Bone marrow (tissue), 2 donors: ENCODE results near the gene VIPR2.
"Not testable (repeated sequence)": the region's sequence is repeated elsewhere in the genome, so short reads cannot be mapped to it uniquely, and the experiment has no call there.

Experiments
- DNase-seq, 2 donors: peaks; one replicate each; lab custom pipeline; 2025; lab: John Stamatoyannopoulos, UW

Gene VIPR2, protein sequence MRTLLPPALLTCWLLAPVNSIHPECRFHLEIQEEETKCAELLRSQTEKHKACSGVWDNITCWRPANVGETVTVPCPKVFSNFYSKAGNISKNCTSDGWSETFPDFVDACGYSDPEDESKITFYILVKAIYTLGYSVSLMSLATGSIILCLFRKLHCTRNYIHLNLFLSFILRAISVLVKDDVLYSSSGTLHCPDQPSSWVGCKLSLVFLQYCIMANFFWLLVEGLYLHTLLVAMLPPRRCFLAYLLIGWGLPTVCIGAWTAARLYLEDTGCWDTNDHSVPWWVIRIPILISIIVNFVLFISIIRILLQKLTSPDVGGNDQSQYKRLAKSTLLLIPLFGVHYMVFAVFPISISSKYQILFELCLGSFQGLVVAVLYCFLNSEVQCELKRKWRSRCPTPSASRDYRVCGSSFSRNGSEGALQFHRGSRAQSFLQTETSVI

DNA sequence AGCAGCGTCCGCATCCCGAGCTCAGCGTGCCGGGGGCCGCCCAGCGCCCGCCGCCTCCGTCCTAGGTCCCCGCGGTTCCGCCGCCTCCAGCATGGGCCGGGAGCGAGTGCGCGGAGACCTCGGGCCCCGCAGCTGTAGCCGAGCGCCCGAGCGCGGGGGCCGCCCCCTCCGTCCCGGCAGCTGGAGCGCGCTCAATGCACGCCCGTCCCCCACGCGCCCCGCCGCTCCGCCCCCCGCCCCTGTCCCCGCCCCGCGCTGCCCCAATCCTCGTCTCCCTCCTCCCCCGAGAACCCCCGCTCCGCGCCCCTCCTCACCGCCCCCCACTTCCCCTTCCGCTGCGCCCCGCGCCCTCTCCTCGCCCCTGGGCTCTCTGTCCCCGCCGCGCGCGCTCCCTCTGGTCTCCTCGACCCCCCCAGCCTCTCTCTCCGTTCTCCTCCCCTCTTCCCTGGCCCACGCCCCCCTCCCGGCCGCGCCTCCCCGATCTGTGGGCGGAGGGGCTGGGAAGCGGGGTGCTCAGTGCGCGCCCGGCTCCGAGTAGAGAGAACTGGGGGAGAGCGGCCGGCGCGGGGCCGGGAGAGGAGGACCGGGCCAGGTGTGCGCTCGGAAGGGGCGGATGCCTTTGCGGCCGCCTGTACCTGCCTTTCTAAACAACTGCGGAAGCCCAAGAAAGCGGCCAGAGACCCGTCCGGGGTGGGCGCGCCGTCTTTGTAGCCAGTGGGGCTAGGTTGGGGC, at the start of gene VIPR2:
VIPR2 (minus strand) TSS at position 110 of the 732 bp plus-strand sequence; CDS start at position 14, 96 bp downstream.
- no peak for DNase-seq

DNA sequence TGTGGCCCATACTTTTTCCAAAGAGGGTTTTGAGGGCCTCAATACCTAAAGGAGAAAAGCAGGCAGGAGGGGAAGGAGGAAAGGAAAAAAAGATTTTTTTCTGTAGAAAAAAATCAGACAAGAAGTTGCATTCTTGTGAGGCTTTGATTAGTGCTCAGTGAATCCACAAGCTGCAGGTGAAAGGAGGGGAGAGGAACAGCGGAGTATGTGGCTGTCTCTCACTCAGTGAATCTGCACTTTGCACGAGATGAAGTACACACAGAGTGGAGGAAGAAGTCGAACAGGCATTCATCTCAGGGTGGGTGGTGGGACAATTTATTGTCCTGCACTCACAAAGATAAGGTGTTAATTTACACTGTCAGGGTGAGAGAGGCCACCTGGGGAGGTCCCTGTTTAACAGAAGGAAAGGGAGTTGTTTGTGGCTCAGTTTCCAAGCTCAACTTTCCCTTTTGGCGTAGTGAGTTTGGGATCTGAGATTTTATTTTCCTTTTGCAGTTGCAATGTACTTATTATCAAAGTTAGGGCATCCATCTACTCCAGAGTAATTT, 49.0 kb upstream of the VIPR2 start:
- DNase-seq, result no peak

DNA sequence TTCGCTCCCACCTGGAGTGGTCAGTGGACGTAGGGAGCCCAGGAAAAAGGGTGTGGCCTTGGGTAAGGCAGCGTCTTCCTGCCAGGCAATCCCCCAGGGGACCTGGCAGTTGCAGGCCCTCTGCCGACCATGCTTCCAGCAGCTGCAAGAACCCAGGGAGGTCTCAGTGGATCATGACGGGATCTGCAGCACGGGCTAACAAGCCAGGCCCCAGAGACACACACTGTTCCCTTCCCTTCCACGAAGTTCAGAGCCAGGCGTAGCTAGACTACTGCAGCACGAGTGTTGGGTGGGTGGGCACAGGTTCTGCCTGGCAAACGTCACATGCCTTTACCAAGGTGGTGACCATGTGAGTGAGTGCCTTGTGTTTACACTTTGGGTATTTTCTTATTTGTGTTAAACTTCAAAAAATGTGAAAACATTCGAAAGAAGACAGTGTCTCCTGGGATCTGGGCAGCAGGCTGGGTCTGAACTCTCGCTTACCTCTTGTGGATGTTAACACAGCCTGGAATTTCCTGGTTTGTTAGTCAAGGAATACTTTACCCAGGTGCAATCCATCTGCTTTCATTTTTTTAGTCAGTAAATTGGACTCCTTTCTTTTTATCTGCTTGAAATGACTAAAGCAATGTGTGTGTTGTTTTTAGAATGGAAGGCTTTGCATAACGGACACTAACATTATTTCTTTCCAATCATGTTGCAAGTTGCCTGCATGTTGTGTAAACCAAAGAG, 48.2 kb upstream of the VIPR2 start:
- no peak for DNase-seq

DNA sequence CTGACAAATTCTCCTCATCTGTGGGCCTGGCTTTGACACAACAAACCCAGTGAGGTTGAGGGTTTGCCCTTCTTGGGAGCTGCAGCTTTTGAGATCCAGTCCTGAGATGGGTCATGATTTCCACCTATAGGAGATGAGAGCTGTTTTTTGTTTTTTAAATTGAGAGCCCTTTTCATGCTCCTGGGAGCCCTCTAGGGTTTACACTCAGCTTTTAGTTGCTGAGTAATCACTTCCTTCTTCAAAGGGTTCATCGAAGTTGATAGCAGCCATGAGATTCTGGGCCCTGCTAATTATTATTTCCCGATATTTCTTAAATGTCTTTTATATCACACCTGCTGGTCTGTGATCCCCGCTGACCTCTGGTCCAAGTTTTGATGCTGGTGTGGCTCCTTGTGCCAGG, 47.3 kb upstream of the VIPR2 start:
- DNase-seq, result no peak

DNA sequence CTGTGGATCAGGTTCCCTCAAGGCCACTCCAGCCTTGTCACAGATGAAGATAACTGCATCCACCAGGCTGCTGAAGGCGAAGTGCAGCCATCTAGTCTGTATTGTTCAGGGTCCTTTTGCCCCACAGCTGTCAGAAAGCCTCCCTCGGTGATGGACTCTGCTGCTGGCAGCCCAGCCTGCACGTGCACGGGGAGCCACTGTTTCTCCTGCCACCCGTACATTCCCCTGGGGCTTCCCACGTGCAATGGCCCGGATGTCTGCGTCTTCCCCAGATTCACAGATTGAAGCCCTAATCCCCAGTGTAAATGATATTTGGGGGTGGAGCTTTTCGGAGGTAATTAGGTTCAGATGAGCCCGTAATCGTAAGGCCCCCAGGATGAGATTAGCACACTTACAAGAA, 46.6 kb upstream of the VIPR2 start:
- DNase-seq, result no peak

DNA sequence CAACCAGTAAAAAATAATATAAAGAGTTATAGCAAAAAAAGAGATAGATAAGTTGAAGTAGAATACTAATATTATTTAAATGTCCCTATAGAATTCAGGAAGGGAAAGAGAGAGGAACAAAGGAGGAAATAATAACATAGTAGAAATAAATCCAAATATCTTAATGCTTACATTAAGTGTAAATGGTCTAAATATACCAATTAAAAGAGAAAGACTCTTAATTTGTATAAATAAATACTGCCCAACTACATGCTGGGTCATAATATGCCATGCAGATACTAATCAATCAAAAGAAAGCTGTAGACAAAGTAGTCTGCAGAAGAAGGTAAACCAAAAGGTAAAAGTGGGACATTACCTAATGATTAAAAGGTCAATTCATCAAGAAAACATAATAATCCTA, 43.3 kb upstream of the VIPR2 start:
- DNase-seq, result no peak

DNA sequence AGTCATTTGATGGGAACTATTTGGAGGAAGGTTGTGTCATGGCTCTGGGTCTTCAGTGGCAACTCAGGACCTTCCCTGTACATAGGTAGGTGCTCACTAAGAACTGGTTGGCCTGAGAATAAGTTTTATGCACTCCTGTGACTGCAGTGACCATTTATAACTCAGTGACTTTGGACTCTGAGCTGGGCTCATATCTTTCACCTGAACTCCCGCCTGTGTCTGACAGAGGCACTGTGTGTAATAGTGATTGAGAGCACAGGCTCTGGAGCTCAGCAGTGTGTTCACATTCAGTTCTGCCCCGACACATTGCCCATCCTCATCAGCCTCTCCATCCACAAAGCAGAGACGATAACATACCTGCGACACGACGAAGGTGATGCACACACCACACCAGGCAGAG, 34.6 kb upstream of the VIPR2 start:
- no peak for DNase-seq

DNA sequence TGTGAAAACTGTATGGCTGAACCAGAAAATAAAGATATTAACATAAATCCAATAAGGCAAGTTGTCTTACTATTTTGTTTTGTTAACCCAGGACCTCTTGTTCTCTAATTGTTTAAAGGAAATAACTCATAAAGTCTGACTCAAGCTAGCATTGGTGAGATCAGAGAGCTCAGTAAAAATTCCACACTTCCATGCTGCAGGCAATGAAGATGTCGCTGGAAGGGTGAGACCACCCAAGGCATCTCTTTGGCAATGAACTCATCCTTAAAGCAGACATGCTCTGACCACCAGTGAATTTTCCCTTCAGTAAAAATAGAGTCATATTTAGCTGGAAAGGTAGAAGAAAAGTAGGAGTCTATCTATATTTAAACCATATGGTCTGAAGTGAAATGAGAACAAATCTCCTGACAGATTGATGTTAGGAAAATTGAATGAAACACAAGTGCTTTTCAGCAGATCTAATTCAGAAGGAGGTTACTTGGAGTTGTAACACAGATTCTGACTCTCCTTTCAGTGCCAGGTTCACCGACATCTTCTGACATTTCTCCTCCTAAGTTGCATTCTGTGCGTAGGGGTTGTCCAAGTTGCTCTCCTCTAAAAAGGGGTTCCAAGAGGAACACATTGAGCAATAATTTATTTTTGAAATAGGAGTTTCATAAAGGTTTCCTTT, 32.8 kb upstream of the VIPR2 start:
- DNase-seq, result no peak

DNA sequence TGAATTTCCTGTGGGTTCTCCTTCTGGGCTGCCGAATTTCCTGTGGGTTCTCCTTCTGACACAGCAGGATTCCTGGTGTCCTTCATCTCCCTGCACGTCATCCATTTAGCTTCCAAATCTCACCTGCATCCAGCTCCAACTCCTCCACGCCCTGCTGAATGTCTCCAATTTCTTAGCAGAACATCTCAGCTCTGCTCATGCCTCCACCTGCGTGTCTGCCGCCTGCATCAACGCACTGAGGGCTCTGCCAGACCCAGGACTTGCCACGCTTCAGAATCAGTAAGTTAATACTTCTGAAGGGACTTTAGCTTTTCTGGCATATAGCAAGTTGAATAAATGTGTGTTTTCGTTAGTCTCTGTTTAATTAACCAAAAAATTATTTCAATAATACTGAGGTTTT, 31.1 kb upstream of the VIPR2 start:
- DNase-seq, result no peak

DNA sequence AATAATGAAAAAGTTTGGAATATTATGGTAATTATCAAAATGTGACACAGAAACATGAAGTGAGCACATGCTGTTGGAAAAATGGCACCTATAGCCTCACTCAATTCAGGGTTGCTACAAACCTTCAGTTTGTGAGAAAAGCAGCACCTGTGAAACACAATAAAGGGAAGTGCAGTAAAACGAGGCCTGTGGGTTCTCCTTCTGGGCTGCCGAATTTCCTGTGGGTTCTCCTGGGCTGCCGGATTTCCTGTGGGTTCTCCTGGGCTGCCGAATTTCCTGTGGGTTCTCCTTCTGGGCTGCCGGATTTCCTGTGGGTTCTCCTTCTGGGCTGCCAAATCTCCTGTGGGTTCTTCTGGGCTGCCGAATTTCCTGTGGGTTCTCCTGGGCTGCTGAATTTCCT, 30.4 kb upstream of the VIPR2 start:
- DNase-seq, result not testable (repeated sequence)

DNA sequence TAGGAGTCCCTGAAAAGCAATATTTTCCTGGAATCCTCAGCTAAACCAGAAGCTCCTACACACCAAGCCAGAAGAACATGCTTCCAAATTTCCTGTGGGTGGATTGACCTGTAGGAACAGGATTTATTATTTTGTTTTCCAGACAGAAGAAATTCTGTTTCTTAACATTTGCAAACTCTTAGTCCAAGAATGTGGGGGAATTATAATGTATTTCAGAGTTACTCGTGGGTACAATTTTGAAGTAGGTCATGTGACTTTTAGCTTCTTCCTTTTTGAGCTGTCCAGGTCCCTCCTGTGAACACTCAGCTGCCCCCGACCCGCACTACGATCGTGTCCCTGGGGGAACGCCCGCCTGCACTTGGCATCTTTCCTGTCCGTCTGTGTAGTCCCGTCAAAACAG, 27.7 kb upstream of the VIPR2 start:
- no peak for DNase-seq

DNA sequence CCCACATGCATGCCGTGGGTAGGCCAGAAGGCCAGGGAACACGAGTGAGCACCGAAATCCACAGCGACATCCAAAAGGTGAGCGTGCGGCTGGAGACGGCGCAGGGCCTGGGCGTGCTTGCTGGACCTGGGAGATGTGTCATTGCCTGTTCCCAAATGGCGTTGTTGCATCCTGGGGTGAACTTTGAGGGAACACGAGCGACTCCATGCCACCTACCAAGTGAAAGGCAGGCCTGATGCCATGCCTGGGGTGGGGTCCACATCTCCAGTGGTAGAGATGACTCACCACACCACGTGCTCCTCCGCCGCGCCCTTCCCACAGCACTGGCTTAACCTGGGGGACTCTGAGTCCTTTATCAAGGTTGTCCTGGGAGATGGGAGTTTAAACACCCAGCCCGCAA, 24.7 kb upstream of the VIPR2 start:
- no peak for DNase-seq

DNA sequence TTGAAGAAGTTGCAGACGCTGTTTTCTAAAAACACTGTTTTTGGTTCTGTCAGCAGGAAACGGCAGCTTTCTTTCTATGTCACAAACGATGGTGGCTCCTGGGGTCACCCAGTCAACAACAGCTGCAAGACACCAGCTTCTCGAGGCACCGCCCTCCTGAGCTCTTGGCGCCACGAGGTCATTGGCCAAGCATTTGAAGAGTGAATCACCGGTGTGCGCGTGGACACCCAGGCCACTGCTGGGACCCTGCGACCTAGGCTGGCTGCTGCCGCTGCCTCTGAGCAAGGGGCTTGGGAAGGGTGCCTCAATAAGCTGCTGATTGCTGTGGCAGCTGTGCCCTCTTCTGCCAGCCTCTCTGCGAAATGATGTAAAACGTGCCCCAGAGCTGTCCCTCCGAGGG, 22.5 kb upstream of the VIPR2 start:
- no peak for DNase-seq

DNA sequence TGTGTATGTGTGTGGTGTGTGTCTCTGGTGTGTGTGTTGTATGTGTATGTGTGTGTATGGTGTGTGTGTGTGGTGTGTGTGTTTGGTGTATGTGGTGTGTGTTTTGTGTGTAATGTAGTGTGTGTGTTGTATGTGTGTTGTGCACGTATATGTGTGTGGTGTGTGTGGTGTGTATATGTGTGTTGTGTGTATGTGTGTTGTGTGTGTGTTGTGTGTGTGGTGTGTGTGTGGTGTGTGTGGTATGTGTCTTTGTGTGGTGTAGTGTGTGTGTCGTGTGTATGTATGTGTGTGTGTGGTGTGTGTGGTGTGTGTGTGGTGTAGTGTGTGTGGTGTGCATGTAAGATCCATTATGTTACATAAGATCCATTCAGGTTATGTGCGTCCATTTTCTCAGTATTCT, 21.9 kb upstream of the VIPR2 start:
- no peak for DNase-seq

DNA sequence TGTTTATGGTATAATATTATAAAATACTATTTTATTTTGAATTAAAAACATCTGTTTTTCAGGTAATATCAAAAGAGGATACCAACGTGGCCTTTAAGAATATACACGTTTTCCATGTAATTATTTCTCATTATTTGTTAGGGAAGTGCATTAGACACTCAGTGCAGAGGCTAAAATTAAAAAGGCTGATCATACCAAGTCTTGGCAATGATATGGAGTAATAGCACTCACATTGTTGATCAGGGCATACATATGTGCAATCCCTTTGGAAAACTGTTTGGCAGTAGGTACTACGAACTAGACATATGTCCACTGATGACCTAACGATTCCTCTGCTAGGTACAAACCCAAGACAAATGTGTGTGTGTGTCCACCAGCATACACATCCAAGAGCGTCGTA, 20.7 kb upstream of the VIPR2 start:
- no peak for DNase-seq

DNA sequence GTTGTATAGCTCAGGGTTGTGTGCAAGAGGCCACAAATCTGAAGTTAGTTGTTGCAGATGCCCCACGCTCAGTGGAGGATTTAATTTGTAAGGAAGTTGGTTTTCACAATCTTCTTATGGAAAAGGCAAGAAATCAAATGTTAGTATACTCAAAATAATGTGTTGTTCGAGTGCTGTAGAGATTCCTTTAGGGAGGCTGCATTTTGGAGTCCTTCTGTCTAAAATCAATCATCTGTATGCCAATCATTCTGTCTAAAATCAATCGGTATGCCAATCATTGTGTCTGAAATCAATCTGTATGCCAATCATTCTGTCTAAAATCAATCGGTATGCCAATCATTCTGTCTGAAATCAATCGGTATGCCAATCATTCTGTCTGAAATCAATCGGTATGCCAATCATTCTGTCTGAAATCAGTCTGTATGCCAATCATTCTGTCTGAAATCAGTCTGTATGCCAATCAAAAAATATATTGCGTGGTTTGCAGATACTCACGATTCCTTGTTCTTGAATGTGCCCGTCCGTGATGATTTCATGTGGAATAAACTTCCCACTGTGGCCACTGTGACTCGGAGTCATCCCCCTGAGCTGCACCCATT, 19.1 kb upstream of the VIPR2 start:
- DNase-seq, result not testable (repeated sequence)

DNA sequence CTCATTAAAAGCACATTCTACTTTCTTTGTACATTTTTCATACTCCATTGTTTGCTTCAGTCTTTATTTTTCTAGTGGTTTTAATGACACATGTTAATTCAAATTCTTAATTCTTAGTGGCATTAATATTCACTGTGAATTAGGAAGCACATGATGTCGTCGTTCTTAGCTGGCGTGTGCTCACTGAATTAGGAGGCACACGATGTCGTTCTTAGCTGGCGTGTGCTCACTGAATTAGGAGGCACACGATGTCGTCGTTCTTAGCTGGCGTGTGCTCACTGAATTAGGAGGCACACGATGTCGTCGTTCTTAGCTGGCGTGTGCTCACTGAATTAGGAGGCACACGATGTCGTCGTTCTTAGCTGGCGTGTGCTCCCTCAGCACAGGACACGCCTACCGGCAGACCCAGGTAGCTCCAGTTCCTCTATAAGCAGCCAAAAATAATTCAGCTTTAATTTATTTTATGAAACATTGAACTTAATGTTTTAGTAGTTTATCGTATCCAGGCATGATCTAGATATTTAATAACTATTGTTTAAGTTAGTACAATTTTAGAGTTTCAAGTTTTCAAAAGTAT, 17.5 kb upstream of the VIPR2 start:
- not testable (repeated sequence) for DNase-seq

DNA sequence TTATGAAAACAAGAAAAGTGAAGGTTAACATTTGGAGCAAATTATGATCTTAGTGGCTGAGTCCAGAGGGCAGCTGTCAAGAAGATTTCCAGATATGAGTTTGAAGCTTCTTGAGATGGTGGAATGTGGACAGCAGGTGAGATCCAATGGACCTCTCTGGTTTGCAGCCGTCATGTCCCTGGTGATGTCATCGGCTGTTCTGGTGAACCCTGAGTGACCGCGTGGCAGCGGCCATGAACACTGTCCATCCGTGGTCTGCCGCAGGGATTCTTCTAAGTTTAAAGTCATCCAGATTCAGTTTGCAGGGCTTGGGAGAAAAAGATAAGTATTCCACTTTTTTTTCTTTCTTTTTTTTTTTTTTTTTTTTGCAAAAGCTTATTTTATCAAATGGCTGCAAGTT, 15.8 kb upstream of the VIPR2 start:
- no peak for DNase-seq

DNA sequence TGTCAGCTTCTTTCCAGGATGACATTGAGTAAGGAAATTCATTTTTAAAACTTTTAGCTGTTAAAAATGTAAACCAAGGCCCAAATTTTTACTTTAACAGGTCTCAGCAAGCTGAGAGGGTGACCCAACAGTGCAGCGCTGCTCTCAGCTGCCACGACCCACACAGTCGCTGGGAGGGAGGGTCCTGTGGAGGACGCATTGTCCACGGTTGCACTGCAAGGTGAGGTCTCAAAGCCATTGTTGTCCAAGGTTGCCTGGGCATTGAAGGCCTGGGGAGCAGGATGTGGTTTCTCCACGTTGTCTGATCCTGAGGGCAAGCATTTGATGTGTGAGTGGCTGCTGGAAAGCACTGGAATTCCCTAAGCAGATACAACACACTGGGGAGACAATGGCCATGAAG, 15.1 kb upstream of the VIPR2 start:
- DNase-seq, result no peak

DNA sequence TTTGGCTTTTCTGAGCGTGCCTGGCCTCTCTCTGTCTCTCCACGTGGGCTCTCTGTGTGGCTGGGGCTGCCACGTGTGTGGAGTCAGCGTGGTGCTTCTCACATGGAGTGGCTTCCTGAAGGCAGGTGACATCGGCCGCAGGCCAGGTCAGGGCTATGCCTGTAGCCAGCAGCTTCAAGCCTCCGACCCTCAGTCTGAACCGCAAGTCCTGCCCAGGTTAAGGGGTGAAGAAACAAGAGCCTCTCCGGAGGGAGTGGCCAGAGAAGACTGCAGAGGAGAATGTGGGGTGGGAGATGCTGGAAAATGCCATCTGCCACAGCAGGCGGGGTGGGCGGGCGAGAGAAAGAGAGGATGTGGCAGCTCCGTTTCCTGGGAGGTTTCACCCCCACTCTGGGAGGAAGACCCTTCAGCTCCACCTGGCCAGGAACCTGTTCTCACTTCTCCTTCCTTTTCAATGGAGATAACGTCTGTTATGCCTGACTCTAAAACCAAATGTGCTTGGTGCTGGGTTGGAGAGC, 14.3 kb upstream of the VIPR2 start:
- no peak for DNase-seq
